ENCODE data around the gene STPG1. TPM values are rescaled to one million over a fixed set of nuclear protein-coding genes. Genes with fewer than 3 reads are reported as not detected.
A peak's percentile ranks its signal among the peaks of the same experiment; 100 is the strongest.

The STPG1 gene
- total RNA-seq, 4 donors from 2014 or later: 2.2 to 7.6 (median 6.1) TPM

- WGBS, 2 donors (ENCODE audit: low coverage in 1 of 2): 43% methylated on average over 2 of the region's 9 CpGs; no CpG with 5 or more reads in 1 of the 2 donors
- TF ChIP-seq POLR2AphosphoS5 (IDR thresholded peaks at IDR 0.05) (no peak), CTCF (IDR thresholded peaks at IDR 0.05) (no peak), POLR2A (IDR thresholded peaks at IDR 0.05) (no peak), EP300 (IDR thresholded peaks at IDR 0.05) (no peak)
- Histone ChIP-seq H3K27me3 (no peaks in the 10 kb centered on the region), H3K36me3 (peaks cover 0 to 28% of the 10 kb centered on the region in 2 donors), H3K27ac (peak overlapping the region in 3 of 4 donors; percentile 36 to 63 (median 48)), H3K4me3 (no peak overlapping the region), H3K4me1 (peaks cover 0 to 34% (median 7%) of the 10 kb centered on the region in 3 donors), H3K9me3 (no peaks in the 10 kb centered on the region)
- ATAC-seq: peak; percentile 86
Observed at GRCh38 chr1:24438423-24438901, 24.9 kb upstream of the STPG1 start.

GRCh38 chr1:24437631-24438396 is 24.2 kb upstream of the STPG1 start:
- no peak for ATAC-seq
- Histone ChIP-seq H3K4me1 (peaks cover 0 to 27% (median under 1%) of the 10 kb centered on the region in 3 donors), H3K36me3 (peaks cover 0 to 28% of the 10 kb centered on the region in 2 donors), H3K4me3 (no peak overlapping the region), H3K9me3 (no peaks in the 10 kb centered on the region), H3K27ac (peak overlapping the region in 3 of 4 donors; percentile 36 to 63 (median 48)), H3K27me3 (no peaks in the 10 kb centered on the region)
- no peak for TF ChIP-seq EP300 (IDR thresholded peaks at IDR 0.05)
- no peak for TF ChIP-seq CTCF (IDR thresholded peaks at IDR 0.05)
- no peak for TF ChIP-seq POLR2AphosphoS5 (IDR thresholded peaks at IDR 0.05)
- TF ChIP-seq POLR2A (IDR thresholded peaks at IDR 0.05): no peak
- 40 to 67% methylated on average over 3 to 4 of the region's 9 CpGs for WGBS, 2 donors (ENCODE audit: low coverage in 1 of 2)

- Histone ChIP-seq H3K36me3 (peaks cover 0 to 9% of the 10 kb centered on the region in 2 donors), H3K27me3 (no peaks in the 10 kb centered on the region), H3K27ac (no peak overlapping the region), H3K4me1 (peaks cover 0 to 19% (median 0%) of the 10 kb centered on the region in 3 donors), H3K9me3 (no peaks in the 10 kb centered on the region), H3K4me3 (no peak overlapping the region)
- ATAC-seq: no peak
- no peak for TF ChIP-seq POLR2AphosphoS5 (IDR thresholded peaks at IDR 0.05)
- TF ChIP-seq EP300 (IDR thresholded peaks at IDR 0.05): no peak
- TF ChIP-seq CTCF (IDR thresholded peaks at IDR 0.05): no peak
- TF ChIP-seq POLR2A (IDR thresholded peaks at IDR 0.05): no peak
- WGBS, 2 donors (ENCODE audit: low coverage in 1 of 2): 81 to 83% methylated on average over 7 of the region's 8 CpGs
Observed at GRCh38 chr1:24435782-24436365, 22.3 kb upstream of the STPG1 start.

GRCh38 chr1:24427545-24427862 is 13.9 kb upstream of the STPG1 start:
- 78 to 88% methylated on average over 1 of the region's 1 CpG for WGBS, 2 donors (ENCODE audit: low coverage in 1 of 2)
- no peak for ATAC-seq
- Histone ChIP-seq H3K36me3 (peaks cover 0 to 9% of the 10 kb centered on the region in 2 donors), H3K27ac (no peak overlapping the region), H3K9me3 (no peaks in the 10 kb centered on the region), H3K4me1 (no peaks in the 10 kb centered on the region), H3K27me3 (no peaks in the 10 kb centered on the region), H3K4me3 (no peak overlapping the region)
- TF ChIP-seq POLR2AphosphoS5 (IDR thresholded peaks at IDR 0.05) (no peak), EP300 (IDR thresholded peaks at IDR 0.05) (no peak), CTCF (IDR thresholded peaks at IDR 0.05) (no peak), POLR2A (IDR thresholded peaks at IDR 0.05) (no peak)
